ENCODE measurements around the gene CDH23. TPM values are rescaled to one million over a fixed set of nuclear protein-coding genes. Genes with fewer than 3 reads are reported as not detected.

The CDH23 gene
- total RNA-seq, 1 donor from 2014 or later = not detected

DNA sequence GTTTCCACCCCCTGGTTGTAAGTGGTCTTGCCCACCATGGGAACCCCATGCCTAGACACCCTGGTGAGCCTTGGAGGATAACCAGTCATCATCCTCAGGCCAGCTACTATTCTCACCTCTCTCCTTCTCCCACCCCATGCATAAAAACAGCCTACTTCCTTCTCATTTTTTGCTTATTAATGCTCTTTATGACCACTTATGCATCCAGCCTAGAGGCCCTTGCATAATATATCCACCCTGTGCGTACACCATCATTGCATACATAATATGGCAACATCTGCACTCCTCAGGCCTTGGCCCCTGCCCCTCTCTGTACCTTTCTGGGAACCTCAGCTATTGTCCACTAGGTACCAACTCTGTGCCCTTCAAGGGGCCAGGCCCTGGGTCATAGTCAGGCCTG, 91.0 kb downstream of the CDH23 start:
- Mint-ChIP-seq H3K27ac (ENCODE audit: unreplicated experiment) (no peak overlapping the region), H3K9me3 (ENCODE audit: low read depth) (peaks cover 13% of the 10 kb centered on the region), H3K4me1 (ENCODE audit: low read depth) (no peaks in the 10 kb centered on the region), H3K4me3 (ENCODE audit: unreplicated experiment) (no peak overlapping the region), H3K27me3 (ENCODE audit: low read depth) (peaks cover 47% of the 10 kb centered on the region), H3K36me3 (ENCODE audit: low read depth) (peaks cover 5% of the 10 kb centered on the region)
- DNase-seq (ENCODE audit: low spot score) = no peak
- TF ChIP-seq CTCF (IDR thresholded peaks at IDR 0.05) = no peak

- Mint-ChIP-seq H3K27ac (ENCODE audit: unreplicated experiment) (no peak overlapping the region), H3K27me3 (ENCODE audit: low read depth) (peaks cover 44% of the 10 kb centered on the region), H3K4me3 (ENCODE audit: unreplicated experiment) (no peak overlapping the region), H3K36me3 (ENCODE audit: low read depth) (peaks cover 5% of the 10 kb centered on the region), H3K9me3 (ENCODE audit: low read depth) (peaks cover 13% of the 10 kb centered on the region), H3K4me1 (ENCODE audit: low read depth) (no peaks in the 10 kb centered on the region)
- no peak for DNase-seq (ENCODE audit: low spot score)
- TF ChIP-seq CTCF (IDR thresholded peaks at IDR 0.05) = no peak
These were observed 92.4 kb downstream of the CDH23 start for GRCh38 chr10:71489077-71489476.

DNA sequence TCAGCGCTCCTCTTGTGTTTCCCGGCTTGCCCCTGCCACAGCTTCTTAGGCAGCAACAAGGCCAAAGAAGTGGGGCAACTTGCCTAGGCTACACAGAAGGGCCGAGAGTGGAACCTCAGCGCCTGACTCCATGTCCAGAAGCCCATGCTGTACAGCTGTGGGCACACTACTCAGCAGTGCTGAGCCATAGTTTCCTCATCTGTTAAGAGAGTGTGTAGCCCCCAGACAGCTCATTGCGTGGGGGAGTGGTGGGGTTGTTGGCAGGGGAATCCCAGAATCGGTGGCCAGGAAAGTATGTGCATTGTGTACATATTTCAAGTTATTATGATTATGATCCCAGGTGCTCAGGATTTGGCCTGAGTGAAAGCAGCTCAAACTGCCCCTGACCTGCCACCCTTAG, 96.2 kb downstream of the CDH23 start:
- TF ChIP-seq CTCF (IDR thresholded peaks at IDR 0.05) = no peak
- Mint-ChIP-seq H3K27me3 (ENCODE audit: low read depth) (peaks cover 49% of the 10 kb centered on the region), H3K4me1 (ENCODE audit: low read depth) (no peaks in the 10 kb centered on the region), H3K27ac (ENCODE audit: unreplicated experiment) (no peak overlapping the region), H3K36me3 (ENCODE audit: low read depth) (peaks cover 5% of the 10 kb centered on the region), H3K9me3 (ENCODE audit: low read depth) (peaks cover 13% of the 10 kb centered on the region), H3K4me3 (ENCODE audit: unreplicated experiment) (no peak overlapping the region)
- no peak for DNase-seq (ENCODE audit: low spot score)

DNA sequence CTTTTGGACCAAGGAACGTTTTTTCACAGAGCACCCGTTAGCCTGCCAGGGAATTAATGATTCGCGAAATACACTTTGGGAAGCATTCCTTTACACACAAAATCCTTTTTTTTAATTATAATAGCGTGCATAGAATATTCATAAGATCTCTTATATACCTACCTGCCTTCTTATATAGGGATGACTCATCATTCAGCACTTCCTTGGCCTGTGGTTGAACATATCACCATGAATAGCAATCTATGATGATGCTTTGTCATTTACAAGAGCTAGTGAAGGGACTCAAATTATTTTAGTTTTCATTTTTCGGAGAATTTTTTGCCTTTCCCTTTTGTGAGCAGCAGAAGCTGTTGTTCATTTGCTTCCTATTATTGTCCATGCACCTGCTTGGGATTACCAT, 97.0 kb downstream of the CDH23 start:
- Mint-ChIP-seq H3K4me1 (ENCODE audit: low read depth) (no peaks in the 10 kb centered on the region), H3K36me3 (ENCODE audit: low read depth) (peaks cover 5% of the 10 kb centered on the region), H3K27ac (ENCODE audit: unreplicated experiment) (no peak overlapping the region), H3K9me3 (ENCODE audit: low read depth) (peaks cover 7% of the 10 kb centered on the region), H3K4me3 (ENCODE audit: unreplicated experiment) (no peak overlapping the region), H3K27me3 (ENCODE audit: low read depth) (peaks cover 53% of the 10 kb centered on the region)
- DNase-seq (ENCODE audit: low spot score) = no peak
- no peak for TF ChIP-seq CTCF (IDR thresholded peaks at IDR 0.05)

- no peak for TF ChIP-seq CTCF (IDR thresholded peaks at IDR 0.05)
- no peak for DNase-seq (ENCODE audit: low spot score)
- H3K9me3 Mint-ChIP-seq (ENCODE audit: low read depth) = peaks cover under 1% of the 10 kb centered on the region
- H3K4me1 Mint-ChIP-seq (ENCODE audit: low read depth) = no peaks in the 10 kb centered on the region
- no peak overlapping the region for H3K27ac Mint-ChIP-seq (ENCODE audit: unreplicated experiment)
- no peaks in the 10 kb centered on the region for H3K36me3 Mint-ChIP-seq (ENCODE audit: low read depth)
- no peak overlapping the region for H3K4me3 Mint-ChIP-seq (ENCODE audit: unreplicated experiment)
- H3K27me3 Mint-ChIP-seq (ENCODE audit: low read depth) = peaks cover 57% of the 10 kb centered on the region
These were observed 97.8 kb downstream of the CDH23 start for GRCh38 chr10:71494476-71494875.
